ENCODE measurements around the gene UBE2K.
"Not testable (repeated sequence)": the region's sequence is repeated elsewhere in the genome, so short reads cannot be mapped to it uniquely, and the experiment has no call there.

UBE2K gene

GRCh38 chr4:39699687-39700409 lies 1.9 kb downstream of the UBE2K start:
- DNase-seq = peak; percentile 44
- no peak overlapping the region for H2BK120ac ChIP-seq (ENCODE audit: low read depth, low read length)
- no peak overlapping the region for H3K4ac ChIP-seq (ENCODE audit: low read depth in 1 of 2, low read length in 2 of 2)
- H3K79me1 ChIP-seq (replicated peaks; ENCODE audit: low read length, poor library complexity, severe bottlenecking) = no peaks in the 10 kb centered on the region
- H3K27me3 ChIP-seq (ENCODE audit: control insufficient read depth in 1 of 2, insufficient read depth in 1 of 2, low read length in 2 of 2) = no peaks in the 10 kb centered on the region
- H3K27ac ChIP-seq (ENCODE audit: low read length, poor library complexity, severe bottlenecking) = no peak overlapping the region
- no peak overlapping the region for H2BK15ac ChIP-seq (ENCODE audit: low read depth, poor library complexity, severe bottlenecking)
- H3K23ac ChIP-seq (ENCODE audit: low read length in 2 of 2) = no peak overlapping the region
- H2BK5ac ChIP-seq (ENCODE audit: low read depth, low read length, poor library complexity, severe bottlenecking) = no peak overlapping the region
- H3K18ac ChIP-seq (ENCODE audit: low read depth in 1 of 2, low read length in 2 of 2) = no peak overlapping the region
- H2BK12ac ChIP-seq (ENCODE audit: low read length in 2 of 2) = no peak overlapping the region
- H3K36me3 ChIP-seq (ENCODE audit: control insufficient read depth in 1 of 2, insufficient read depth in 2 of 2, low read depth in 1 of 2, low read length in 2 of 2) = peaks cover 6 to 11% of the 10 kb centered on the region in 2 experiments
- H2AK5ac ChIP-seq (ENCODE audit: low read length, severe bottlenecking) = no peak overlapping the region
- H3K4me2 ChIP-seq (ENCODE audit: low read length, poor library complexity, severe bottlenecking) = no peak overlapping the region
- no peak overlapping the region for H4K91ac ChIP-seq (ENCODE audit: low read length)
- WGBS = 33% methylated on average over 1 of the region's 4 CpGs
- H3K9me3 ChIP-seq (ENCODE audit: control insufficient read depth, low read length) = no peaks in the 10 kb centered on the region
- no peak overlapping the region for H2AFZ ChIP-seq (ENCODE audit: low read depth, low read length)
- no peak overlapping the region for H3K14ac ChIP-seq (ENCODE audit: low read length in 2 of 2)
- H3K9ac ChIP-seq (ENCODE audit: low read length) = peak overlapping the region; percentile 98
- H3K4me3 ChIP-seq (ENCODE audit: insufficient read depth in 1 of 2, low read depth in 1 of 2, low read length in 2 of 2) = peak overlapping the region in 1 of 2 experiments; percentile 89
- no peak overlapping the region for H4K8ac ChIP-seq (ENCODE audit: low read length)
- H3K4me1 ChIP-seq (ENCODE audit: control insufficient read depth, insufficient read depth, low read depth, low read length) = peaks cover 3% of the 10 kb centered on the region

GRCh38 chr4:39700554-39700953 lies 2.6 kb downstream of the UBE2K start:
- 72% methylated on average over 3 of the region's 3 CpGs for WGBS
- no peaks in the 10 kb centered on the region for H3K79me1 ChIP-seq (replicated peaks; ENCODE audit: low read length, poor library complexity, severe bottlenecking)

GRCh38 chr4:39702716-39703115 lies 4.8 kb downstream of the UBE2K start:
- Histone ChIP-seq H3K14ac (ENCODE audit: low read length in 2 of 2) (no peak overlapping the region), H2BK5ac (ENCODE audit: low read depth, low read length, poor library complexity, severe bottlenecking) (no peak overlapping the region), H3K4me3 (ENCODE audit: insufficient read depth in 1 of 2, low read depth in 1 of 2, low read length in 2 of 2) (no peak overlapping the region), H3K27me3 (ENCODE audit: control insufficient read depth in 1 of 2, insufficient read depth in 1 of 2, low read length in 2 of 2) (no peaks in the 10 kb centered on the region), H3K23ac (ENCODE audit: low read length in 2 of 2) (no peak overlapping the region), H3K27ac (ENCODE audit: low read length, poor library complexity, severe bottlenecking) (no peak overlapping the region), H2BK12ac (ENCODE audit: low read length in 2 of 2) (no peak overlapping the region), H2AK5ac (ENCODE audit: low read length, severe bottlenecking) (no peak overlapping the region), H4K8ac (ENCODE audit: low read length) (no peak overlapping the region), H3K4me2 (ENCODE audit: low read length, poor library complexity, severe bottlenecking) (no peak overlapping the region), H2BK15ac (ENCODE audit: low read depth, poor library complexity, severe bottlenecking) (no peak overlapping the region), H3K18ac (ENCODE audit: low read depth in 1 of 2, low read length in 2 of 2) (peak overlapping the region in 1 of 2 experiments; percentile 21), H2BK120ac (ENCODE audit: low read depth, low read length) (no peak overlapping the region), H3K79me1 (replicated peaks; ENCODE audit: low read length, poor library complexity, severe bottlenecking) (no peaks in the 10 kb centered on the region), H3K4me1 (ENCODE audit: control insufficient read depth, insufficient read depth, low read depth, low read length) (peaks cover 3% of the 10 kb centered on the region), H2AFZ (ENCODE audit: low read depth, low read length) (no peak overlapping the region), H3K9ac (ENCODE audit: low read length) (no peak overlapping the region), H3K36me3 (ENCODE audit: control insufficient read depth in 1 of 2, insufficient read depth in 2 of 2, low read depth in 1 of 2, low read length in 2 of 2) (peaks cover 11% of the 10 kb centered on the region in 2 experiments), H4K91ac (ENCODE audit: low read length) (no peak overlapping the region), H3K9me3 (ENCODE audit: control insufficient read depth, low read length) (no peaks in the 10 kb centered on the region), H3K4ac (ENCODE audit: low read depth in 1 of 2, low read length in 2 of 2) (no peak overlapping the region)
- no peak for DNase-seq
- WGBS = 100% methylated on average over 2 of the region's 2 CpGs

More at GRCh38 chr4:39700554-39700953, 2.6 kb downstream of the UBE2K start:
- H2BK15ac ChIP-seq (ENCODE audit: low read depth, poor library complexity, severe bottlenecking) = no peak overlapping the region
- H4K8ac ChIP-seq (ENCODE audit: low read length) = no peak overlapping the region
- peaks cover 3% of the 10 kb centered on the region for H3K4me1 ChIP-seq (ENCODE audit: control insufficient read depth, insufficient read depth, low read depth, low read length)
- no peak overlapping the region for H4K91ac ChIP-seq (ENCODE audit: low read length)
- no peak for DNase-seq
- H3K9me3 ChIP-seq (ENCODE audit: control insufficient read depth, low read length) = no peaks in the 10 kb centered on the region
- H2BK12ac ChIP-seq (ENCODE audit: low read length in 2 of 2) = no peak overlapping the region
- H3K4me3 ChIP-seq (ENCODE audit: insufficient read depth in 1 of 2, low read depth in 1 of 2, low read length in 2 of 2) = peak overlapping the region in 1 of 2 experiments; percentile 89
- no peak overlapping the region for H3K23ac ChIP-seq (ENCODE audit: low read length in 2 of 2)
- H2BK5ac ChIP-seq (ENCODE audit: low read depth, low read length, poor library complexity, severe bottlenecking) = no peak overlapping the region
- peak overlapping the region; percentile 98 for H3K9ac ChIP-seq (ENCODE audit: low read length)
- H3K36me3 ChIP-seq (ENCODE audit: control insufficient read depth in 1 of 2, insufficient read depth in 2 of 2, low read depth in 1 of 2, low read length in 2 of 2) = peaks cover 11% of the 10 kb centered on the region in 2 experiments
- no peak overlapping the region for H3K18ac ChIP-seq (ENCODE audit: low read depth in 1 of 2, low read length in 2 of 2)
- H2AK5ac ChIP-seq (ENCODE audit: low read length, severe bottlenecking) = no peak overlapping the region
- H3K14ac ChIP-seq (ENCODE audit: low read length in 2 of 2) = no peak overlapping the region
- H3K4me2 ChIP-seq (ENCODE audit: low read length, poor library complexity, severe bottlenecking) = no peak overlapping the region
- no peak overlapping the region for H2AFZ ChIP-seq (ENCODE audit: low read depth, low read length)
- no peak overlapping the region for H3K27ac ChIP-seq (ENCODE audit: low read length, poor library complexity, severe bottlenecking)
- no peak overlapping the region for H2BK120ac ChIP-seq (ENCODE audit: low read depth, low read length)
- no peak overlapping the region for H3K4ac ChIP-seq (ENCODE audit: low read depth in 1 of 2, low read length in 2 of 2)
- H3K27me3 ChIP-seq (ENCODE audit: control insufficient read depth in 1 of 2, insufficient read depth in 1 of 2, low read length in 2 of 2) = no peaks in the 10 kb centered on the region

- not testable (repeated sequence) for H3K23ac ChIP-seq (ENCODE audit: low read length in 2 of 2); H3K27ac ChIP-seq (ENCODE audit: low read length, poor library complexity, severe bottlenecking); H3K4me1 ChIP-seq (ENCODE audit: control insufficient read depth, insufficient read depth, low read depth, low read length); H2BK15ac ChIP-seq (ENCODE audit: low read depth, poor library complexity, severe bottlenecking); H3K79me1 ChIP-seq (replicated peaks; ENCODE audit: low read length, poor library complexity, severe bottlenecking); H3K27me3 ChIP-seq (ENCODE audit: control insufficient read depth in 1 of 2, insufficient read depth in 1 of 2, low read length in 2 of 2); H3K4me2 ChIP-seq (ENCODE audit: low read length, poor library complexity, severe bottlenecking); H2AK5ac ChIP-seq (ENCODE audit: low read length, severe bottlenecking); DNase-seq; H2BK12ac ChIP-seq (ENCODE audit: low read length in 2 of 2); H4K91ac ChIP-seq (ENCODE audit: low read length); H3K14ac ChIP-seq (ENCODE audit: low read length in 2 of 2); H3K9ac ChIP-seq (ENCODE audit: low read length); H3K4me3 ChIP-seq (ENCODE audit: insufficient read depth in 1 of 2, low read depth in 1 of 2, low read length in 2 of 2); H3K4ac ChIP-seq (ENCODE audit: low read depth in 1 of 2, low read length in 2 of 2); H2BK120ac ChIP-seq (ENCODE audit: low read depth, low read length); H4K8ac ChIP-seq (ENCODE audit: low read length); H2BK5ac ChIP-seq (ENCODE audit: low read depth, low read length, poor library complexity, severe bottlenecking); H3K18ac ChIP-seq (ENCODE audit: low read depth in 1 of 2, low read length in 2 of 2); H2AFZ ChIP-seq (ENCODE audit: low read depth, low read length); H3K9me3 ChIP-seq (ENCODE audit: control insufficient read depth, low read length)
- peaks cover 11% of the 10 kb centered on the region in 2 experiments for H3K36me3 ChIP-seq (ENCODE audit: control insufficient read depth in 1 of 2, insufficient read depth in 2 of 2, low read depth in 1 of 2, low read length in 2 of 2)
- 98% methylated on average over 13 of the region's 13 CpGs for WGBS
These were observed 6.9 kb downstream of the UBE2K start for GRCh38 chr4:39704789-39705188.

Measured in mesenchymal stem cell (in vitro differentiated cells and primary cell).